ENCODE results near the gene ANKS1B.

DNA sequence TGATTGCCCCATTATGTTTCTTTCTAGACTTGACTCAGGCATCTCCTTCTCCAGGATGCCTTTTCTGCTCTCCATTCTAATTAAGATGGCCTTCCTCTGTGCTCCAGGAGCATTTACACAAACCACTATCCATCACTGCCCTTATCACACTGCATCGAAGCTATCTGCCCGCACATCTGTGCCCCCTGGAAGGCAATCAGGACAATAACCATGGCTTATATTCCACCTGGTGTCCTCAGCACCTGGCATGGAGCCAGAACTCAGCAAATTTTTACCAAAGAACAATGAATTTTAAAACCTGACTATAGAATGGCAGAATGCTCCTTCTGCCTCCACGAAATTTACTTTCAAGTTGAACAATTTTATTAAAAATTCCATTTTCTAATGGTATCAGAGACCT, 873.9 kb downstream of the ANKS1B start:
- TF ChIP-seq, protein P1, sequence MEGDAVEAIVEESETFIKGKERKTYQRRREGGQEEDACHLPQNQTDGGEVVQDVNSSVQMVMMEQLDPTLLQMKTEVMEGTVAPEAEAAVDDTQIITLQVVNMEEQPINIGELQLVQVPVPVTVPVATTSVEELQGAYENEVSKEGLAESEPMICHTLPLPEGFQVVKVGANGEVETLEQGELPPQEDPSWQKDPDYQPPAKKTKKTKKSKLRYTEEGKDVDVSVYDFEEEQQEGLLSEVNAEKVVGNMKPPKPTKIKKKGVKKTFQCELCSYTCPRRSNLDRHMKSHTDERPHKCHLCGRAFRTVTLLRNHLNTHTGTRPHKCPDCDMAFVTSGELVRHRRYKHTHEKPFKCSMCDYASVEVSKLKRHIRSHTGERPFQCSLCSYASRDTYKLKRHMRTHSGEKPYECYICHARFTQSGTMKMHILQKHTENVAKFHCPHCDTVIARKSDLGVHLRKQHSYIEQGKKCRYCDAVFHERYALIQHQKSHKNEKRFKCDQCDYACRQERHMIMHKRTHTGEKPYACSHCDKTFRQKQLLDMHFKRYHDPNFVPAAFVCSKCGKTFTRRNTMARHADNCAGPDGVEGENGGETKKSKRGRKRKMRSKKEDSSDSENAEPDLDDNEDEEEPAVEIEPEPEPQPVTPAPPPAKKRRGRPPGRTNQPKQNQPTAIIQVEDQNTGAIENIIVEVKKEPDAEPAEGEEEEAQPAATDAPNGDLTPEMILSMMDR (IDR thresholded peaks at IDR 0.05; ENCODE audit: insufficient read depth, low read depth, low read length): no peak
- TF ChIP-seq EZH2 (IDR thresholded peaks at IDR 0.05; ENCODE audit: insufficient read depth, low read length): no peak
